MM.1S (cell line): Measurements from ENCODE around the gene LMBR1L.

ENCODE experiments used
- EZH2phosphoT487 ChIP-seq: fragments of 300-600 bp; sonication (generic); IDR thresholded peaks from 2 replicates; pipeline ENCODE4 v1.6.1; 2018; ENCODE audit warnings: antibody characterized with exemption, low read length
- TF ChIP-seq, protein P1 (sequence below): fragments of 300-600 bp; sonication (generic); IDR thresholded peaks from 2 replicates; pipeline ENCODE4 v1.5.1; 2016; ENCODE audit warnings: antibody characterized with exemption, low read length, mixed read lengths

DNA sequence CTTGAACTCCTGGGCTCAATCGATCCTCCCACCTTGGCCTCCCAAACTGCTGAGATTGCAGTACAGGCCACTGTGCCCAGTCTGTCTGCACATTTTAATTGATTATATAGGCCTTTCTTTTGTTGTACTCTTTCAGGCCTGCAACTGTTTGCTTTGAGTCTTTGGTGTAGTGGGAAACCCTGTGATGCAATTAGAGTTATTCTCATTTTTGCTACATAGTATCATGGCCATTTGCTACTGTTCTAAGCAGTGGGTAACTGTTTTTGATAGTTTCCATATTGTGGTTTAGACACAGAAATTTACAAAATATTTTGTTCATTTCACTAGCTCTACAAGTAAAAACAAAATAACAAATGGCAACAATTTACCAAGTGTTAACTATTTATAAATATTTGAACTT, 26.8 kb upstream of the LMBR1L start:
- TF ChIP-seq, protein P1, sequence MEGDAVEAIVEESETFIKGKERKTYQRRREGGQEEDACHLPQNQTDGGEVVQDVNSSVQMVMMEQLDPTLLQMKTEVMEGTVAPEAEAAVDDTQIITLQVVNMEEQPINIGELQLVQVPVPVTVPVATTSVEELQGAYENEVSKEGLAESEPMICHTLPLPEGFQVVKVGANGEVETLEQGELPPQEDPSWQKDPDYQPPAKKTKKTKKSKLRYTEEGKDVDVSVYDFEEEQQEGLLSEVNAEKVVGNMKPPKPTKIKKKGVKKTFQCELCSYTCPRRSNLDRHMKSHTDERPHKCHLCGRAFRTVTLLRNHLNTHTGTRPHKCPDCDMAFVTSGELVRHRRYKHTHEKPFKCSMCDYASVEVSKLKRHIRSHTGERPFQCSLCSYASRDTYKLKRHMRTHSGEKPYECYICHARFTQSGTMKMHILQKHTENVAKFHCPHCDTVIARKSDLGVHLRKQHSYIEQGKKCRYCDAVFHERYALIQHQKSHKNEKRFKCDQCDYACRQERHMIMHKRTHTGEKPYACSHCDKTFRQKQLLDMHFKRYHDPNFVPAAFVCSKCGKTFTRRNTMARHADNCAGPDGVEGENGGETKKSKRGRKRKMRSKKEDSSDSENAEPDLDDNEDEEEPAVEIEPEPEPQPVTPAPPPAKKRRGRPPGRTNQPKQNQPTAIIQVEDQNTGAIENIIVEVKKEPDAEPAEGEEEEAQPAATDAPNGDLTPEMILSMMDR: no peak
- TF ChIP-seq EZH2phosphoT487: no peak
